ENCODE results near the gene ATP12A. TPM values are rescaled to one million over a fixed set of nuclear protein-coding genes. Genes with fewer than 3 reads are reported as not detected.

Gene ATP12A
- total RNA-seq, 1 donor from 2014 or later, result not detected

DNA sequence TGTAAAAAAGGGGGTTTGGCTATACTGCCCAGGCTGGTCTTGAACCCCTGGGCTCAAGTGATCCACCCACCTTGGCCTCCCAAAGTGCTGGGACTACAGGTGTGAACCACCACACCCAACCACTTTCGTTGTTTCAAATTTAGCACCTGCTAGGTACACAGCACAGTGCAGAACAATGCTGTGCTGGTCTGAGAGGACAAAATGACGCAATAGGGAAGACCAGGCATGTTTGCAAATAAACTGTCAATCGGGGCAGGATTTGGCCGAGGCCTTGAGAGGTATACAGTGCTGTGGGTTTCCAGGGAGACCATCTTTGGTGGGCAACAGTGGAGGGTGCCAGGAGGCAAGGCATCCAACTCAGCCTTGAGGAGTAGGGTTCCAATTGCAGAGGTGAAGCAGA lies 37.0 kb downstream of the ATP12A start:
- no peaks in the 10 kb centered on the region for H3K27me3 Mint-ChIP-seq (ENCODE audit: unreplicated experiment)
- H3K4me3 Mint-ChIP-seq (ENCODE audit: unreplicated experiment), result no peak overlapping the region
- no peak overlapping the region for H3K27ac Mint-ChIP-seq (ENCODE audit: unreplicated experiment)
- H3K9me3 Mint-ChIP-seq (ENCODE audit: unreplicated experiment), result no peaks in the 10 kb centered on the region
- TF ChIP-seq, protein P1, sequence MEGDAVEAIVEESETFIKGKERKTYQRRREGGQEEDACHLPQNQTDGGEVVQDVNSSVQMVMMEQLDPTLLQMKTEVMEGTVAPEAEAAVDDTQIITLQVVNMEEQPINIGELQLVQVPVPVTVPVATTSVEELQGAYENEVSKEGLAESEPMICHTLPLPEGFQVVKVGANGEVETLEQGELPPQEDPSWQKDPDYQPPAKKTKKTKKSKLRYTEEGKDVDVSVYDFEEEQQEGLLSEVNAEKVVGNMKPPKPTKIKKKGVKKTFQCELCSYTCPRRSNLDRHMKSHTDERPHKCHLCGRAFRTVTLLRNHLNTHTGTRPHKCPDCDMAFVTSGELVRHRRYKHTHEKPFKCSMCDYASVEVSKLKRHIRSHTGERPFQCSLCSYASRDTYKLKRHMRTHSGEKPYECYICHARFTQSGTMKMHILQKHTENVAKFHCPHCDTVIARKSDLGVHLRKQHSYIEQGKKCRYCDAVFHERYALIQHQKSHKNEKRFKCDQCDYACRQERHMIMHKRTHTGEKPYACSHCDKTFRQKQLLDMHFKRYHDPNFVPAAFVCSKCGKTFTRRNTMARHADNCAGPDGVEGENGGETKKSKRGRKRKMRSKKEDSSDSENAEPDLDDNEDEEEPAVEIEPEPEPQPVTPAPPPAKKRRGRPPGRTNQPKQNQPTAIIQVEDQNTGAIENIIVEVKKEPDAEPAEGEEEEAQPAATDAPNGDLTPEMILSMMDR (IDR thresholded peaks at IDR 0.05), result no peak
- H3K36me3 Mint-ChIP-seq (ENCODE audit: unreplicated experiment), result no peaks in the 10 kb centered on the region
- DNase-seq (ENCODE audit: extremely low spot score, unreplicated experiment), result no peak
- no peaks in the 10 kb centered on the region for H3K4me1 Mint-ChIP-seq (ENCODE audit: unreplicated experiment)

DNA sequence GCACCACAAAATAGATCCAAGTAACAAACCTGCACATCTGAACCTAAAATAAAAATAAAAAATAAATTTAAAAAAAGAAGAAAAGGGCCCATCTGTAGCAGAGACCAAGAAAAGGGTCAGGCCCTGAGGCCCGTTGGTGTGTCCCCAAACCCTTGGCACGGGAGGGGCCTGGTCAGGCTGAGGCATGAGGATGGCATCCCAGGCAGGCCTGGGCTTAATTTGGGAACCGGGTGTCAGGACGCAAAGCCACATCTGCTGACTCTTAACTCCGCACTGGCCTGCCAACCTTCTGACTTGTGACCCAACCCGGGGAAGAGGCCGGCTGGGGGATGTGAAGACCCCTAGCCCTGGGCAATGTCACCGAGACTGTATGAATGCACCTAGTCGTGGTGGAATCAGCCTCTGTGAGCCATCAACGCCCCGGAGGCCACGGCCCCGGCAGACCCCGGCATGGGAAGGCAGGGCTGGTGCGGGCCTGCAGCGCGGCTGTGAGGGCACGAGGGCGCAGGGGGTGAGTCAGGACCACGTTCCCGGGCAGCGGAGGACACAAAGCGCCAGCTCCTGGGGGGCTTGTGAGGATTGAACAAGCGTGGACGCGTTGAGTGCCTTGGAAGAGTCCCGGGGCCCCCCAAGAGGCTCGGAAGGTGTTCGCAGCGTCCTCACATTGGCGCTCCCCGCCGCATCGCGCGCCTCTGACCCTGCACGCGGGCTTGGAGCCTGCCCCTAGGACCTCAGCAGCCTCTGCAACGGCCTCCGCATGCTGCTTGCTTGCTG lies 38.2 kb downstream of the ATP12A start:
- H3K9me3 Mint-ChIP-seq (ENCODE audit: unreplicated experiment), result no peaks in the 10 kb centered on the region
- H3K4me1 Mint-ChIP-seq (ENCODE audit: unreplicated experiment), result no peaks in the 10 kb centered on the region
- peaks cover 2% of the 10 kb centered on the region for H3K27me3 Mint-ChIP-seq (ENCODE audit: unreplicated experiment)
- no peaks in the 10 kb centered on the region for H3K36me3 Mint-ChIP-seq (ENCODE audit: unreplicated experiment)
- no peak overlapping the region for H3K27ac Mint-ChIP-seq (ENCODE audit: unreplicated experiment)
- TF ChIP-seq, protein P1 (IDR thresholded peaks at IDR 0.05), result no peak
- DNase-seq (ENCODE audit: extremely low spot score, unreplicated experiment), result no peak
- H3K4me3 Mint-ChIP-seq (ENCODE audit: unreplicated experiment), result no peak overlapping the region

DNA sequence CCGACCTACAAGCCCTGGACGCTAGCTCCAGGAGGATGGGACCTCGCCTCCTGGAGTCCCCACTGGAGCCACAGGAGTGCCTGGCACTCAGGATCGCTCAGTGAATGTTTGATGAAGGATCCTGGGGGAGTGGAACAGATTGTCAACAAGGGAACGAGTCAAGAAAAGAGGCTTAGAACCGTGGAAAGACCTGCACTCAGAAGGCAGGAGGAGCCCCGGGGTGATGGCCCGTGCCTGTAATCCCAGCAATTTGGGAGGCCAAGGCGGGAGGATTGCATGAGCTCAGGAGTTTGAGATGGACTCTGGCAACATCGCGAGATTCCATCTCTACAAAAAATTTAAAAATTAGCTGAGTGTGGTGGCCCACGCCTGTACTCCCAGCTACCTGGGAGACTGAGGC lies 38.9 kb downstream of the ATP12A start:
- DNase-seq (ENCODE audit: extremely low spot score, unreplicated experiment), result no peak
- Mint-ChIP-seq H3K27me3 (ENCODE audit: unreplicated experiment) (peaks cover 3% of the 10 kb centered on the region), H3K4me1 (ENCODE audit: unreplicated experiment) (no peaks in the 10 kb centered on the region), H3K36me3 (ENCODE audit: unreplicated experiment) (no peaks in the 10 kb centered on the region), H3K4me3 (ENCODE audit: unreplicated experiment) (no peak overlapping the region), H3K9me3 (ENCODE audit: unreplicated experiment) (no peaks in the 10 kb centered on the region), H3K27ac (ENCODE audit: unreplicated experiment) (no peak overlapping the region)
- TF ChIP-seq, protein P1 (IDR thresholded peaks at IDR 0.05), result no peak

DNA sequence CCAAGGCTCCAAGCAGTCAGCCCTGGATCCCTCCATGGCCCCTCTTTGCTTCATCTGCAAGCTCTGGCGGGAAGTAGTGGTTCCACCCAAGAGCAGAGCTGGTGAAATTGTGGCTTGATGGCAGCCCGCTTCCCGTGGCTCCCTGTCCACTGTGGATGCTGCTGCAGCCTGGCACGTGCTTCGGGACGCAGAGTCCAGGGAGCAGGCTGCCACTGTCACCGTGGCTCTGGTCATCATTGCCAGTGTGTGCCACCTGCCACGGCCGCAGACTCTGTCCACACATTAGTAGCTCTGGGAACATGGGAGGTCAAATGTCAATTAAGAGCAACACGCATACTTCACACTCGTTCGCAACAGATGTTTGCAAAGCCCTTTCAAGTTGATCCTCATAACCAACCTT lies 43.0 kb downstream of the ATP12A start:
- peaks cover 7% of the 10 kb centered on the region for H3K27me3 Mint-ChIP-seq (ENCODE audit: unreplicated experiment)
- DNase-seq (ENCODE audit: extremely low spot score, unreplicated experiment), result no peak
- TF ChIP-seq, protein P1 (IDR thresholded peaks at IDR 0.05), result no peak
- no peaks in the 10 kb centered on the region for H3K4me1 Mint-ChIP-seq (ENCODE audit: unreplicated experiment)
- no peaks in the 10 kb centered on the region for H3K36me3 Mint-ChIP-seq (ENCODE audit: unreplicated experiment)
- H3K27ac Mint-ChIP-seq (ENCODE audit: unreplicated experiment), result no peak overlapping the region
- no peaks in the 10 kb centered on the region for H3K9me3 Mint-ChIP-seq (ENCODE audit: unreplicated experiment)
- no peak overlapping the region for H3K4me3 Mint-ChIP-seq (ENCODE audit: unreplicated experiment)

DNA sequence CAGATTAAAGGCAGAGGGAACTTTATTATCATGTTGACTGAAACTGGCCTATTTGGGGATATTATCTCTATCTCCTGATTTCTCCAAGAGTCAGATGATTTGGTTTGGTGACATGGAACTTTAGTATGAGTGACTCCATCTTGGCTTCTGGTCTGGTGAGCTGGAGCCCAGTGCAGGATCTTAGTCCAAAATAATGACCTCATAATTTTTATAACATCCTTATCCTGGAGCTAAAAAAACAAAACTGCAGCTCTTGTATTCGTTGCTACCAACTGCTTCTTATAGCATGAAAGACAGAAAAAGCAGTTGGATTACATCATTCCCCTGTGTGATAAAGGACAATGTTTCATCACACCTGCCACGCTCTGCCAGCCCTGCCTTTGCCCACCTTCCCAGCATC lies 44.5 kb downstream of the ATP12A start:
- Mint-ChIP-seq H3K27ac (ENCODE audit: unreplicated experiment) (no peak overlapping the region), H3K4me3 (ENCODE audit: unreplicated experiment) (no peak overlapping the region), H3K9me3 (ENCODE audit: unreplicated experiment) (no peaks in the 10 kb centered on the region), H3K36me3 (ENCODE audit: unreplicated experiment) (no peaks in the 10 kb centered on the region), H3K4me1 (ENCODE audit: unreplicated experiment) (no peaks in the 10 kb centered on the region), H3K27me3 (ENCODE audit: unreplicated experiment) (peaks cover 7% of the 10 kb centered on the region)
- DNase-seq (ENCODE audit: extremely low spot score, unreplicated experiment), result no peak
- TF ChIP-seq, protein P1 (IDR thresholded peaks at IDR 0.05), result no peak
